Heart left ventricle (tissue), 13 donors: ENCODE results near the gene ATRNL1.
"Not testable (repeated sequence)": the region's sequence is repeated elsewhere in the genome, so short reads cannot be mapped to it uniquely, and the experiment has no call there.

Experiments
- CTCF ChIP-seq, 12 donors: fragments of 200-600 bp; sonication (generic) in 4 of 12; IDR thresholded peaks; one replicate each; pipeline versions ENCODE4 v1.5.0 to v1.8.0; 2018 to 2022; ENCODE audit warnings: antibody characterized with exemption in 12 of 12, mild to moderate bottlenecking in 5 of 12
- POLR2A ChIP-seq, 2 donors: fragments of 450-650 bp; IDR thresholded peaks; one replicate each; pipeline ENCODE4 v1.6.1; 2017; ENCODE audit warnings: antibody characterized with exemption in 2 of 2, mild to moderate bottlenecking in 2 of 2, moderate library complexity in 2 of 2
- donor health status: ischemic (EF 13 %, LVEDD 7.1; RV severe dilation, severe dysfunction).
- donor health status: DM: no; HTN: yes; CAD: no.
- donor health status: DM: no; HTN: no; CAD: no.
- donor health status: ischemic (EF 25% LVEDD 6.9; RV normal size, moderate dysfunction).
- donor health status: ischemic (EF 25% LVEDD 5.7; RV mildly dilated, moderate dysfunction).
- donor health status: ischemic (EF 35%, LVEDD 5.7; RV mildly dilated, moderate dysfunction).
- donor health status: nonischemic (EF 11% LVEDD 7.7; RV severe dilation, severe dysfunction).
- donor health status: DM: yes; HTN: yes; CAD: no.
- donor health status: PGD.
- donor health status: ischemic (EF 29% LVEDD 5.4; RV normal size, mild dysfunction).
- donor health status: nonischemic (EF 23%, LVEDD 6.1; RV moderate dilation, normal function).

GRCh38 chr10:115758488-115758887 lies 665.3 kb downstream of the ATRNL1 start:
- not testable (repeated sequence) for TF ChIP-seq CTCF, POLR2A (IDR thresholded peaks at IDR 0.05)
